HCT116 (cell line): ENCODE data around the gene PCMTD2. TPM values are rescaled to one million over a fixed set of nuclear protein-coding genes. Genes with fewer than 3 reads are reported as not detected.

Source experiments
- ATAC-seq: fragments of 200-7000 bp; cut with Tn5 transposase; 2 replicates; pipeline ENCODE4 v1.9.1; 2020; ENCODE audit warnings: mild to moderate bottlenecking, moderate library complexity
- BruUV-seq: library from RNA; stranded (reverse); fragments of 400-500 nt; replicated peaks from 2 replicates; lab custom pipeline; 2021; lab: Mats Ljungman, UMichigan
- CTCF ChIA-PET: fragments of 300-600 bp; sonication (Branson Sonifier 250); formaldehyde crosslinking; loops from one replicate; lab custom pipeline; 2021; ENCODE audit warnings: antibody characterized with exemption; lab: Charles Lee
- POLR2A ChIA-PET: fragments of 300-600, 350-600 bp; sonication (Branson Sonifier 250); formaldehyde crosslinking; loops from one replicate; lab custom pipeline; 2021; ENCODE audit warnings: antibody characterized with exemption; lab: Charles Lee
- RAD21 ChIA-PET, 2 experiments: fragments of 300-600 bp; sonication (Branson Sonifier 250); formaldehyde crosslinking; loops; one replicate each; lab custom pipeline; 2023; ENCODE audit warnings: low total read pairs in 2 of 2; ENCODE audit not compliant: uncharacterized antibody in 2 of 2, unreplicated experiment in 2 of 2, low non-redundant PET in 1 of 2; lab: Charles Lee
- DNase-seq: peaks from one replicate; pipeline ENCODE4 v3.0.0-alpha.2; 2010; ENCODE audit warnings: low read depth, low spot score
- H2AFZ ChIP-seq: fragments of 200-600 bp; shearing (Covaris generic), sonication (generic); 2 replicates; pipeline ENCODE4 v1.6.1; 2017; ENCODE audit warnings: low read depth, mixed run types, mixed read lengths, antibody characterized with exemption, low read length; ENCODE audit not compliant: poor library complexity, severe bottlenecking
- H3K27ac ChIP-seq: 2 replicates; pipeline ENCODE4 v1.5.1; 2012; ENCODE audit warnings: low read depth, low read length
- H3K27me3 ChIP-seq: fragments of 200-600 bp; sonication (generic); 2 replicates; pipeline ENCODE4 v1.6.1; 2016; ENCODE audit warnings: mixed run types, low read length, mixed read lengths; ENCODE audit not compliant: insufficient read depth
- H3K36me3 ChIP-seq, 2 experiments: fragments of 200-500 bp in 1 of 2; fragments of 200-600 bp in 1 of 2; sonication (Bioruptor generic) in 1 of 2; sonication (generic) in 1 of 2; 2 replicates each; pipeline versions ENCODE4 v1.5.1 to v1.6.1; 2014 to 2016; ENCODE audit warnings: low read length in 2 of 2, inconsistent platforms in 1 of 2, mixed read lengths in 1 of 2, mixed run types in 1 of 2; ENCODE audit not compliant: insufficient read depth in 2 of 2, control insufficient read depth in 1 of 2
- H3K4me1 ChIP-seq, 2 experiments: fragments of 200-600 bp in 1 of 2; sonication (generic) in 1 of 2; 2 replicates each; pipeline versions ENCODE4 v1.5.1 to v1.6.1; 2012 to 2017; ENCODE audit warnings: low read length in 2 of 2, inconsistent platforms in 1 of 2, mild to moderate bottlenecking in 1 of 2, mixed read lengths in 1 of 2, mixed run types in 1 of 2, moderate library complexity in 1 of 2; ENCODE audit not compliant: insufficient read depth in 2 of 2, control insufficient read depth in 1 of 2
- H3K4me2 ChIP-seq: fragments of 200-600 bp; sonication (generic); 2 replicates; pipeline ENCODE4 v1.6.1; 2017; ENCODE audit warnings: mixed run types, low read length, mixed read lengths
- H3K4me3 ChIP-seq, 2 experiments: fragments of 200-600 bp in 1 of 2; sonication (generic) in 1 of 2; replicated peaks in 1 of 2; 2 replicates each; pipeline ENCODE4 v1.5.1; 2011 to 2016; ENCODE audit warnings: low read length in 2 of 2, control low read depth in 1 of 2, low read depth in 1 of 2, mild to moderate bottlenecking in 1 of 2, mixed read lengths in 1 of 2, mixed run types in 1 of 2
- H3K79me2 ChIP-seq: fragments of 200-600 bp; sonication (generic); 2 replicates; pipeline ENCODE4 v1.6.1; 2017; ENCODE audit warnings: mild to moderate bottlenecking, mixed run types, low read length, moderate library complexity, mixed read lengths; ENCODE audit not compliant: insufficient read depth
- H3K9ac ChIP-seq: fragments of 200-600 bp; sonication (generic); 2 replicates; pipeline ENCODE4 v1.6.1; 2016; ENCODE audit warnings: low read length, mixed read lengths
- H3K9me2 ChIP-seq: fragments of 200-600 bp; sonication (generic), shearing (Covaris generic); 2 replicates; pipeline ENCODE4 v1.6.1; 2017; ENCODE audit warnings: mixed run types, mild to moderate bottlenecking, moderate library complexity; ENCODE audit not compliant: insufficient read depth
- H3K9me3 ChIP-seq, 2 experiments: fragments of 200-500 bp in 1 of 2; fragments of 200-600 bp in 1 of 2; sonication (Bioruptor generic) in 1 of 2; sonication (generic) in 1 of 2; 2 replicates each; pipeline ENCODE4 v1.6.1; 2014 to 2017; ENCODE audit warnings: low read length in 2 of 2, mixed read lengths in 2 of 2, inconsistent platforms in 1 of 2, low read depth in 1 of 2, mild to moderate bottlenecking in 1 of 2, mixed run types in 1 of 2, moderate library complexity in 1 of 2; ENCODE audit not compliant: control insufficient read depth in 1 of 2, insufficient read depth in 1 of 2
- H4K20me1 ChIP-seq: fragments of 200-600 bp; sonication (generic), shearing (Covaris generic); 2 replicates; pipeline ENCODE4 v1.6.1; 2017; ENCODE audit warnings: mixed run types, mild to moderate bottlenecking, moderate library complexity; ENCODE audit not compliant: insufficient read depth
- CEBPB ChIP-seq: IDR thresholded peaks from 2 replicates; pipeline ENCODE4 v1.6.1; 2012; ENCODE audit warnings: low read depth
- ELF1 ChIP-seq: IDR thresholded peaks from 2 replicates; pipeline ENCODE4 v1.6.1; 2012; ENCODE audit warnings: low read depth, borderline replicate concordance
- EZH2 ChIP-seq: fragments of 200-600 bp; sonication (generic); IDR thresholded peaks from 2 replicates; pipeline ENCODE4 v1.6.1; 2017; ENCODE audit warnings: antibody characterized with exemption, mixed run types
- FOSL1 ChIP-seq: IDR thresholded peaks from 2 replicates; pipeline ENCODE4 v1.6.1; 2012; ENCODE audit warnings: low read depth
- JUND ChIP-seq: IDR thresholded peaks from 2 replicates; pipeline ENCODE4 v1.6.1; 2012
- POLR2AphosphoS5 ChIP-seq: IDR thresholded peaks from 2 replicates; pipeline ENCODE4 v1.6.1; 2011; ENCODE audit warnings: mild to moderate bottlenecking, low read depth, low read length, moderate library complexity
- RAD21 ChIP-seq: IDR thresholded peaks from 2 replicates; pipeline ENCODE4 v1.6.1; 2012; ENCODE audit warnings: low read depth, mild to moderate bottlenecking
- SIN3A ChIP-seq: IDR thresholded peaks from 2 replicates; pipeline ENCODE4 v1.6.1; 2012; ENCODE audit warnings: low read depth
- SP1 ChIP-seq: IDR thresholded peaks from 2 replicates; pipeline ENCODE4 v1.6.1; 2012; ENCODE audit warnings: low read depth
- SRF ChIP-seq: IDR thresholded peaks from 2 replicates; pipeline ENCODE4 v1.6.1; 2012; ENCODE audit warnings: low read depth
- TCF7L2 ChIP-seq: IDR thresholded peaks from 2 replicates; pipeline ENCODE4 v1.7.0; 2011; ENCODE audit warnings: borderline replicate concordance, inconsistent platforms; ENCODE audit not compliant: insufficient read depth, insufficient read length; ENCODE audit errors: extremely low read depth
- ZBTB33 ChIP-seq: IDR thresholded peaks from 2 replicates; pipeline ENCODE4 v1.6.1; 2011; ENCODE audit warnings: mild to moderate bottlenecking, low read length, moderate library complexity; ENCODE audit not compliant: insufficient replicate concordance; ENCODE audit errors: extremely low read depth
- ZFX ChIP-seq: fragments of 450-650 bp; IDR thresholded peaks from 2 replicates; pipeline ENCODE4 v1.6.1; 2017
- ZNF274 ChIP-seq: fragments of 200-500 bp; sonication (Bioruptor generic); IDR thresholded peaks from 2 replicates; pipeline ENCODE4 v1.6.1; 2014; ENCODE audit warnings: mild to moderate bottlenecking, low read depth, low read length, inconsistent platforms
- intact Hi-C: fragments of 100-400 bp; cut with micrococcal nuclease; formaldehyde crosslinking; loops from 2 replicates; pipeline ENCODE4 v1.10.0; 2022
- total RNA-seq: library from RNA; stranded (reverse); gene quantifications from one replicate; pipeline ENCODE4 v1.2.1, GENCODE V29; 2021; ENCODE audit not compliant: unreplicated experiment
- TF ChIP-seq, protein P1 (sequence below), 3 experiments: fragments of 200-600 bp in 1 of 3; sonication (generic) in 1 of 3; IDR thresholded peaks in 2 of 3; conservative IDR thresholded peaks in 1 of 3; 2 replicates each; pipeline ENCODE4 v1.5.1; 2012 to 2017; ENCODE audit warnings: low read depth in 2 of 3, low read length in 2 of 3, antibody characterized with exemption in 1 of 3, borderline replicate concordance in 1 of 3, control low read depth in 1 of 3, mild to moderate bottlenecking in 1 of 3, mixed read lengths in 1 of 3, mixed run types in 1 of 3, moderate library complexity in 1 of 3; ENCODE audit not compliant: insufficient read depth in 1 of 3

Gene PCMTD2
- total RNA-seq, 1 experiment from 2014 or later, result 44.7 TPM

- Histone ChIP-seq H3K27me3 (no peaks in the 10 kb centered on the region), H3K4me3 (no peak overlapping the region), H3K9me2 (no peaks in the 10 kb centered on the region), H3K9me3 (peaks cover 0 to 9% of the 10 kb centered on the region in 2 experiments; a peak in 1 of 4 replicates), H3K36me3 (peaks cover 4 to 11% of the 10 kb centered on the region in 2 experiments; a peak in 3 of 4 replicates), H3K9ac (no peak overlapping the region), H4K20me1 (no peaks in the 10 kb centered on the region), H3K27ac (no peak overlapping the region), H2AFZ (no peak overlapping the region), H3K4me2 (no peak overlapping the region), H3K79me2 (no peaks in the 10 kb centered on the region), H3K4me1 (no peaks in the 10 kb centered on the region)
- CTCF ChIA-PET, result no interaction called here
- ATAC-seq (no peak), DNase-seq (no peak)
- no TSS peak for BruUV-seq
- POLR2A ChIA-PET, result no interaction called here
- TF ChIP-seq ZNF274, result no peak
- intact Hi-C loops, result no loop called here
- RAD21 ChIA-PET, result no interaction called here
Observed at GRCh38 chr20:64269604-64270411, 14.3 kb downstream of the PCMTD2 start.

DNA sequence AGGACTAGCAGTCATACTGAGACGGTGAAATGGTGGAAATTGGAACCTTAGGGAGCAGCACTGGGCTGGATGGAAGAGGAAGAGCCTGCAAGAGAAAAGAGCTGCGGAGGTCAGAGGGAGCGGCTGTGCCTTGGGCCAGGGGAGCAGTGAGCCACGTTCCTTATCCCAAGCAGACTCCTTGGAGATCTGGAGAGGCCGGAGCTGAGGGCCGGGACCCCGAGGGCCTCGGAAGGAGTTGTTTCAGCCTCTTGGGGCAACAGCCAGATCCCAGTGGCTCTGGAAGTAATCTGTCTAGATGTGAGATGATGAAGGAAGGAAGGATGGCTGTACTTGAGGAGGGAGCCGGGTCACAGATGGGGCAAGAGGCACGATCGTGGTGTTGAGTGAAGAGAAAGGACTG is 16.1 kb downstream of the PCMTD2 start:
- H4K20me1 ChIP-seq, result no peaks in the 10 kb centered on the region
- CTCF ChIA-PET, result no interaction called here
- H3K4me1 ChIP-seq, result no peaks in the 10 kb centered on the region
- H3K36me3 ChIP-seq, result peaks cover 4 to 11% of the 10 kb centered on the region in 2 experiments; a peak in 3 of 4 replicates
- ATAC-seq (no peak), DNase-seq (no peak)
- H3K27me3 ChIP-seq, result no peaks in the 10 kb centered on the region
- POLR2A ChIA-PET, result no interaction called here
- H3K9me2 ChIP-seq, result no peaks in the 10 kb centered on the region
- intact Hi-C loops, result no loop called here
- H3K79me2 ChIP-seq, result no peaks in the 10 kb centered on the region
- no peak overlapping the region for H3K27ac ChIP-seq
- no peak overlapping the region for H2AFZ ChIP-seq
- H3K9me3 ChIP-seq, result peaks cover 0 to 9% of the 10 kb centered on the region in 2 experiments; a peak in 1 of 4 replicates
- H3K4me2 ChIP-seq, result no peak overlapping the region
- no peak overlapping the region for H3K9ac ChIP-seq
- no TSS peak for BruUV-seq
- RAD21 ChIA-PET, result no interaction called here
- H3K4me3 ChIP-seq, result no peak overlapping the region
- no peak for TF ChIP-seq FOSL1
- TF ChIP-seq ZFX, result no peak
- TF ChIP-seq SP1, result no peak
- TF ChIP-seq ZBTB33, result no peak
- no peak for TF ChIP-seq EZH2
- no peak for TF ChIP-seq SRF
- TF ChIP-seq, protein P1, sequence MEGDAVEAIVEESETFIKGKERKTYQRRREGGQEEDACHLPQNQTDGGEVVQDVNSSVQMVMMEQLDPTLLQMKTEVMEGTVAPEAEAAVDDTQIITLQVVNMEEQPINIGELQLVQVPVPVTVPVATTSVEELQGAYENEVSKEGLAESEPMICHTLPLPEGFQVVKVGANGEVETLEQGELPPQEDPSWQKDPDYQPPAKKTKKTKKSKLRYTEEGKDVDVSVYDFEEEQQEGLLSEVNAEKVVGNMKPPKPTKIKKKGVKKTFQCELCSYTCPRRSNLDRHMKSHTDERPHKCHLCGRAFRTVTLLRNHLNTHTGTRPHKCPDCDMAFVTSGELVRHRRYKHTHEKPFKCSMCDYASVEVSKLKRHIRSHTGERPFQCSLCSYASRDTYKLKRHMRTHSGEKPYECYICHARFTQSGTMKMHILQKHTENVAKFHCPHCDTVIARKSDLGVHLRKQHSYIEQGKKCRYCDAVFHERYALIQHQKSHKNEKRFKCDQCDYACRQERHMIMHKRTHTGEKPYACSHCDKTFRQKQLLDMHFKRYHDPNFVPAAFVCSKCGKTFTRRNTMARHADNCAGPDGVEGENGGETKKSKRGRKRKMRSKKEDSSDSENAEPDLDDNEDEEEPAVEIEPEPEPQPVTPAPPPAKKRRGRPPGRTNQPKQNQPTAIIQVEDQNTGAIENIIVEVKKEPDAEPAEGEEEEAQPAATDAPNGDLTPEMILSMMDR (IDR thresholded peaks at IDR 0.05 in 2 of 3, conservative IDR thresholded peaks at IDR 0.05 in 1 of 3; ENCODE audit: borderline replicate concordance in 1 of 3, insufficient read depth in 1 of 3, low read depth in 2 of 3, low read length in 2 of 3), result no peak
- TF ChIP-seq POLR2AphosphoS5, result no peak
- no peak for TF ChIP-seq JUND
- no peak for TF ChIP-seq CEBPB
- TF ChIP-seq ELF1, result no peak
- TF ChIP-seq TCF7L2, result no peak
- TF ChIP-seq ZNF274, result no peak
- TF ChIP-seq RAD21, result no peak
- no peak for TF ChIP-seq SIN3A
